HG03354 (cell line): Measurements from ENCODE around the gene SLC6A2.

ENCODE experiments used
- ATAC-seq: cut with Tn5 transposase; IDR thresholded peaks from one replicate; pipeline ENCODE4 v1.9.1; 2021; ENCODE audit warnings: mild to moderate bottlenecking; ENCODE audit not compliant: unreplicated experiment, poor library complexity, severe bottlenecking

Gene SLC6A2

DNA sequence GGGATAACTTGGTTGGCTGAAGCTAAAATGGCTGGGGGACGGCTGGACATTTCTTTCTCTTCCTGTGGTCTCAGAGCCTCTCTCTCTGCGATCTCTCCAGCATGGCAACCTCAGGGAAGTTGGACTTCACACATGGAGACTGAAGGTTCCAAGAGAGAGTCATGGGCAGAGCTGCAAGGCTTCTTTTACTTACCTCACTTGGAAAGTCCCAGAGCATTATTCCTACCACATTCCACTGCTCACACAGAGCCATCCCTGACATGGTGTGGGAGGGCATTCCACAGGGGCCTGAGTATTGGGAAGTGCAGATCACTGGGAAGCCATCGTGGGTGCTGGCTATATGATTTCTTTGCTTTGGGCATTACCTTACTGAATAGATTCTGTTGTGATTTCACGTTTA is 9.8 kb upstream of the SLC6A2 start:
- no peak for ATAC-seq

DNA sequence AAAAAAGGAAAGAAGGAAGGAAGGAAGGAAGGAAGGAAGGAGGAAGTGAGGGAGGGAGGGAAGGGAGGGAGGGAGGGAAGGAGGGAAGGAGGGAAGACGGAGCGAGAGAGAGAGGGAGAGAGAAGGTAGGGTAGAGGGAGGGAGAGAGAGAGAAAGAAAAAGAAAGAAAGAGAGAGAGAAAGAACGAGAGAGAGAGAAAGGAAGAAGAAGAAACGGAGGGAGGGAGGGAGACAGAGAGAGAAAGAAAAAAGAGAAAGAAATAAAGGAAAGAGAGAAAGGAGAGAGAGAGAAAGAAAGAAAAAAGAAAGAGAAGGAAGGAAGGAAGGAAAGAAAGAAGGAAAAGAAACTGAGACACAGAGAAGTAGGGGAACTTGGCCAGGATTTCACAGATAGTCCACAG is 8.4 kb upstream of the SLC6A2 start:
- no peak for ATAC-seq

DNA sequence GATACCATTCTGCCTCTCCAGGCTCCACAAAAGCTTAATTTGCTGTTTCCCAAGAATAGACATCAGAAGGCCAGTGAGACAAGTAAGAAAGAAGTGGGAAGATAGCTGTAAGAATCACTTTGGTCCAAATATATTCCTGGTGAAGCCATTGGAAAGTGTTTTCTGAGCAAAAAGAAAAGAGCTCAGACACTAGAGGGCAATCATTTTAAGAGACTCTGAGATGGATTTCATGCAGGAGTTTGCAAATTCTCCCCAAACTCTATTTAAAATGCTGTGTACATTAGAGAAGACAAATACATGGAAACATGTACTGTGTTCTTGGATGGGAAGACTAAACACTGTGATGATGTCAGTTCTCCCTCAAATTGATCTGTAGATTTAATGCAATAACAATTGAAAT is 8.0 kb upstream of the SLC6A2 start:
- ATAC-seq, result no peak

DNA sequence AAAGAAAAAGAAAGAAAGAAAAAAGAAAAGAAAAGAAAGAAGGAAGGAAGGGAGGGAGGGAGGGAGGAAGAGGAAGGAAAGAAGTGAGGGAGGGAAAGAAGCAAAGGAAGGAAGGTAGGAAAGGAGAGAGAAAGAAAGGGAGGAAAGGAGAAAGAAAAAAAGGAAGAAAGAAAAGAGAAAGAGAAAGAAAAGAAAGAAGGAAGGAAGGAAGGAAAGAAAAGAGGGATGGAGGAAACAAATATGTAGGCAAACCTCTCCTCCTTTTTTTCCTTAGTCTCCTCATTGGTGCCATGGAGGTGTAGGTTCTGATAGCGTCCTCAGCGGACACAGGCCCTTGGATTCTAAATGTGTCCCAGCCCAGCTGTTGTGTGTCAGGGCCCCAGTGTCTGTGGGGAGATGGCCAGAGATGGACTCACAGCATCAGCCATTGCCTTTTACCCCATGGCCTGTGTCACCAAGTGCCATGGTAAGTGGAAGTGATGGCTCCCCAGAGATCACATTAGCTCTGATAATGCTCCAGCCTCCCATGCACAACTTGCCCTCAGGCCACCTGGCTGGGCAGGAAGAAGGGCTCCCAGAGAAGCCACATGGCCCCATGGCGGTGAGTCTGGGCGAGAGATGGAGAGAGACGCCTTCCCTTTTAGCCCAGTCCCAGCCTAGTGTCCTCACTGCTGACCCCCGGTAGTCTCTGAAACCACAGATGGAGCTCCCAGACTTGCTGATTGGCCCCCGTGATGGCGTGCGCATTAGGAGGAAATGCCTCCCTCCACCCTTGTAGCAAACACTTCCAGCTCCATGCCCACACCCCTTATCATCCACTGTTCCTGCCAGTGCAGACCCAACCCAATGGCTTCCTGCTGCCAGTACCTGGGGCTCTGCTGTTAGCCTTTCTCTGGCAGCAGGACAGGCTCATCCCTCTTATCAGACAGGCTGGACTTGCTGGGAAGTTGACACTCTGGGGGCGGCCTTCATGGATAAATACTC is 3.7 kb upstream of the SLC6A2 start:
- no peak for ATAC-seq

DNA sequence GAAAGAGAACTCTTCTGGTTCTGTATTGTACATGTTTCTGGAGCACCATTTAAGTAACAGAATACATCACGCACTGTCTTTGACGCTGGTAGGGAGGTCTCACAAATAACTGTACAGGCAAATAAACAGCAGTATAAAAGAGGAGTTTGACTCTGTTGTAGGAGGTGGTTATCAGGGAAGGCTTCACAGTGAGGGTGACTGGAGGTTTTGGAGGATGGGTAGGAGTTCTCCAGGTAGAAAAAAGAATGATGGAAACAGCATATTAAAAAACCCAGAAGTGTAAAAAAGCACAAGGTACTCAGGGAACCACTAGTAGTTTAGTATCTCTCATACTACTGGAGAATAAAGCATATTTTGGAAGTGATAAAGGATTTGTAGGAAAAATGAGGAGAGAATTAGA is 2.7 kb upstream of the SLC6A2 start:
- no peak for ATAC-seq

DNA sequence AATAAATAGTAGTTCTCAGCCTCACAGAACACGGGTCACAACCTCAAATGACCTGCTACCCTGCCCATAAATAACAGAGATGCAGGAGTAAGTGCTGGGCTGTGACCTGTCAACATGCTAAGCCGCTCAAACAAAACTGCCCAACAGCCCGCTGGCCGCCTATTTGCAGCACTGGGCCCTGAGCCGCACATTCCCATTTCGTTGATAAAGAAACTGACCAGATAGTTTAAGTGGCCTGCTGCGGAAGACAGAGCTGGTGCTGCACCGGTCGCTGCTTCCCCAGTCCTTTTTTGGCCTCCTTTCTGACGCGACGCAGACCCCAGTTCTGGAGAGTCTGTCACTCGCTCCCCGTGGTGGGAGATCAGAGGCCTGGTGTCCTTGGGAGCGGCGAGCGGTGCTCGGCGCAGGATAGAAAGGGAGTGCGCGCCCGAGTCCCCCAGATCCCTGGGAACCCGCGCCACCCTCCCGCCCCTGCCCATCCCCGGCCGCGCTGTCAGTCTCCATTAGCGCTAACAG is 349 bp upstream of the SLC6A2 start:
- no peak for ATAC-seq

DNA sequence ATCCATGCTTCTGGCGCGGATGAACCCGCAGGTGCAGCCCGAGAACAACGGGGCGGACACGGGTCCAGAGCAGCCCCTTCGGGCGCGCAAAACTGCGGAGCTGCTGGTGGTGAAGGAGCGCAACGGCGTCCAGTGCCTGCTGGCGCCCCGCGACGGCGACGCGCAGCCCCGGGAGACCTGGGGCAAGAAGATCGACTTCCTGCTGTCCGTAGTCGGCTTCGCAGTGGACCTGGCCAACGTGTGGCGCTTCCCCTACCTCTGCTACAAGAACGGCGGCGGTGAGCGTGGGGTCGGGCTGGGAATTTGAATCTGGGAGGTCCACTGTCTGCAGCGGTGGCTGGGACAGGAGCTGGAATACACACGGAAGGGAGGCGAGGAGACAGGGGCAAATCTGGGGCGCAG is 904 bp downstream of the SLC6A2 start:
- no peak for ATAC-seq

DNA sequence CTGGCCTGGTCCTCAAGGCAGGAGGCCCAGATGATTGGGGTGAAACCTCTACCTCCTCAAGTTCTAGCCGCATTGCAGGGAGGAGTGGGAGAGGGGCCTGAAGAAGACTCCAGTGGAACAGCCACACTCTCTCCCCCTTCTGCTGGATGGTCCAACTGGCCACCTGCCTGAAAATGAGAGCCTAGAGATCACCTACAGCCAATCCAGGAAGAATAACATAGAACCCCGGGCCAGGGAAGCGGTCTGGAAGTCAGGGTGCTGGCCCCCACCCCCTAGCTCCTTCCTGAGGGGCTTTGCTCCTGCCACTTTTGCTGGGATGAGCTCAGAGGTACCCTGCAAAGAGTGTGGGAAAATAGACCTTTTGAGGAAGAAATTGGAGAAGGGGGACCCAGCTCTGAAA is 1.8 kb downstream of the SLC6A2 start:
- no peak for ATAC-seq

DNA sequence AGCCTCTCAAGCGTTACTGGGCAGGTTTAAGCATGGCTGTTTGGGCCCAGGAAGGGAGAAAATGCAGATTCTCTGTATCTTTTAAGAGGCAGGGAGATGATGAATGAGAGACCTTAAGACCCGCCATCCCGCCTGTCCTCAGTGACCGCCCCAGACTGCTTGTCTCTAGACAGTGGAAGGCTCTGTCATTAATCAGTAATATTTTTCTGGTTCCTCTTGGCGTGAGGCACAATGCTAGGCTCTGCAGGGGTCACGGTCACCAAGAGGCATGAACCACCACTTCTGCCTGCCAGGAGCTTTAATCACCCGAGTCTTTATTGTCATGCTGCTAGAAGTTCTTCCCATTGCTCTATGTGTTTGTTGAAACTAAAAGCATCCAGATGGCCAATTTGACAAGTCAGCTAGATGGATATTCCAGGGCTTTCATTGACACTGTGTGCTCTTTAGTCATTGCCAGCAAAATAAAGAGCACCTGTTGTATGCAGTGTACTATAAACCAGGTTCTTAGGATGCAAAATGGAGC is 3.2 kb downstream of the SLC6A2 start:
- no peak for ATAC-seq

DNA sequence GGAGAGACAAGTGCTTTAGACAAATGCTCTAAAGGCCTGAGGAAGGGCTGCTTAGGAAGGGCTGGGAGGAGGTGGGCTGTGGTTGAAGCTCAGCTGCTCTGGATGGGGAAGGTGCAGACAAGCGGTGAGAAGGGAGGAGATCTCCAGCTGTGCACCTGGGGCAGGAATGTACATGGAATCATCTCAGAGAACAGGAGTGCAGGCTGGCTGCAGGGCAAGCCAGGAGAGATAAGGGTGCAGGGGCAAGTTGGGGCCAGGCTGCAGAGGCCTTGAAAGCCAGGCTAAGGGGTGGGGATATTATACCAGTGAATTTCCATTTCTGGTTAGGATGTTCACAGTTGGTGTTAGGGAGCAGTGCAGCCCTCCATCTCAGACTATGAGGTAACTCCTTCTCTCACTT is 4.2 kb downstream of the SLC6A2 start:
- no peak for ATAC-seq

DNA sequence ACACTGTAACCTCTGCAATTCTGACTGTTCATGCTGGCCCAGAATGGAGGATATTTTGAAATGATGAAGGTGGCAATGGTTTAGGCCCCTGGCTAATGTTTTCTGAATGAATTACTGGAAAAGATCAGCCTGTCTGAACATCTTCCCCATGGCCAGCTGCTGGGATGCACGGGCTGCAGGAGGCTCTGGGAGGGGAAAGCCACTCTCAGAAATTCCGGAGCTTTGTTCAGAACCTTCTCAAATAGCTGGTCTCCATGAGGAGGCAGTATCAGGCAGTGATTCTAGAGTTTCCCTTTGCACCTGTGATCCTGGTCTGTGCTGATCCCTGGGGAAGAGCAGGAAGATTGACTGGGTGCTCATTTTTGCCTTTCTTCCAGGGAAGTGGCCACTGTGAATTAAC is 5.0 kb downstream of the SLC6A2 start:
- ATAC-seq, result no peak

DNA sequence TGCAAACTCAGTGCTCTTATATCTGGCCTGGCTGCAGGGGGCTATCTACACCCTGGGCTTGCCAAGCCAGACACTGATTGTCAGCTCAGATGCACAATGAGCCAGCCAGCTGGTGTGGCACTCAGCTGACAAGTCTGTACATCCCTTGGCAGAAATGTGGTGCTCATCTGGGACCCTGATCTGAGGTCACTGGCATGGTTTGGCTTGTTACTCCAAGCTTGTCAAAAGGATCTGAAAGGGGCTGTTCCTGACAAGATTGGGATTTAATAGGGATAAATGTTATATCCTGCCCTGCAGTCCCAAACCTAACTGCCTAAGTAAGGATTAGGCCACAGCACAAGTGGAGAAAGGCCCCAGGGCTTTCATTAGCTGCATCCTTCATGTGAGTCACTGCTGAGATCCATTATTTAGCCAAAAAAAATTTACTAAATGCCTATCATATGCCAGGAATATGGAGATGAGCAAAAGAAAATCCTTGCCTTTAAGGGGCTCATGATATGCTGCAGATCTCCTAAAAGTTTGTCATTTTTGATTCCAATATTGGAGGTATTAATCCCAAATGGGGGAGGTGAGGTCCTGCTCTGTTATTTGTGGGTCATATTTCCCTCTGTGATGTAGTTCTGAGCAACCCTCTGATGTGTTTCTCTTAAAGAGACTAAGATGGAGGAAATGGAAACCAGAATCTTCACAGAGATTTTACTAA is 6.3 kb downstream of the SLC6A2 start:
- no peak for ATAC-seq

DNA sequence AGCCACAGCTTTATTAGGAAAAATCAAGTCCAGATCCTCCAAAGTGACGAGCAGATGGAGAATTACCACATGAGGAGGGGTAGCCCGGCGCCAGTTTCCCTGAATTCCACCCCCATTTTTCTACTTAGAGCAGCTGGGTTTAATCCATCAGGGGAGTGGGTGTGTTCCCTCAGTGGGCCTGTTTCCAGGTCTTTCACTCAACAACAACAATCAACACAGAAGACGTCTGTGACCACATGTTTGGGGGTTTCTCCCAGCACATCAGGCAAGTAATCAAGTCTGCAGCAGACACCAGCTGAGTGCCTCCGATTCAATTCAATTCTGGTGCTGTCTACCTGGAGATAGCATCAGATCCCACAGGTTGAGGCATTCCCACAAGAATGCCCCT is 6.8 kb downstream of the SLC6A2 start:
- no peak for ATAC-seq

DNA sequence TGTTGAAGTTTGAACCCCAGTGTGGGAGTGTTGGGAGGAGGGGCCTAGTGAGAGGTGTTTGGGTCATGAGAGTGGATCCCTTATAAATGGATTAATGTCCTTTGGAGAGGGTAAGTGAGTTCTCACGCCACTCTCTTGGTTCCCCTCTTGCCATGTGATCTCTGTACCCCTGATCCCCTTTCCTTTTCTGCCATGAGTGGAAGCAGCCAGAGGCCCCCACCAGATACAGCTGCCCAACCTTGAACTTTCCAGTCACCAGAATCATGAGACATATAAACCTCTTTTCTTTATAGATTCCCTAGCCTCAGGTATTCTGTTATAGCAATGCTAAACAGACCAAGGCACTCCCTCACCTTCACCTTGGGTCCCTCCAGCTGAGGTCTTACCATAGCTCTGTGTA is 7.4 kb downstream of the SLC6A2 start:
- ATAC-seq, result no peak

DNA sequence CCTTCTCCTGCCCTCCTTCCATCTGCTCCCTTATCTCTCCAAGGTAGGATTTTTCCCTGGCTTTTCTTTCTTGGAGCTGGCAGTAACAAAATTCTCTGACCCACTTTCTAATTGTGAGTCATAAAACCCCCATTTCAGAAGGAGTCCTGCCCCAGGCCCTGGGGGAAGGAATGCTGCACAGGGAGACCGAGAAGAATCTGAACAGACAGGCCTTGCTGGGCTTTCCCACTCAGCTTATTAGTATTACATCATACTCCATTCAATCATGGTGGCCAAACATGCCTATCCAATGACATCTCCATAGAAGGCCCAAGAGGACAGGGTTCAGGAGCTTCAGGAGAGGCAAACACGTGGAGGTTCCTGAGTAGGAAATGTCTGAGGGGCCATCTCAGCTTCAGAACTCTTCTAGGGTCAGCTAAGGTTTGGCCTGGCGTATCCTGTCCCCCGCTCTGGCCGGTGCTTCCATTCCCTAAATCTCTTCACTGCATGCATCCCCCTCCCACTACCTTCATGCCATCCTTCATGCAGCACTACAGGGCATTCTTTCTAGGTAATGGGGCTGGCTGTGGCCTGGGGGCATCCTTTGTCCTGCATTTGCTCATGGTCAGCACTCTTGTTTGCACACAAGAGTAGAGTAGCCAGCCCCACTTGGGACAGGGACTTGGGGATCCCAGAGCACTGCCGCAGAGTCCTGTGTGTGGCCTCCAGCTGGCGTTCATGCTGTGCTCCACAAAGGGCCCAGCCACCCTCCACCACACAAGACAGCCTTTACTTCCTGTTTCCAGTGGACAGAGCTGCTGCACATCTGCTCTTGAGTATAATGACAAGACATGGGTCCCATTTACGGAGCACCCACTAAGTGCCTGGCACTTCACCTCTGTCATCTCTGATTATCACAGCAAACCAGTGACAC is 8.2 kb downstream of the SLC6A2 start:
- no peak for ATAC-seq

DNA sequence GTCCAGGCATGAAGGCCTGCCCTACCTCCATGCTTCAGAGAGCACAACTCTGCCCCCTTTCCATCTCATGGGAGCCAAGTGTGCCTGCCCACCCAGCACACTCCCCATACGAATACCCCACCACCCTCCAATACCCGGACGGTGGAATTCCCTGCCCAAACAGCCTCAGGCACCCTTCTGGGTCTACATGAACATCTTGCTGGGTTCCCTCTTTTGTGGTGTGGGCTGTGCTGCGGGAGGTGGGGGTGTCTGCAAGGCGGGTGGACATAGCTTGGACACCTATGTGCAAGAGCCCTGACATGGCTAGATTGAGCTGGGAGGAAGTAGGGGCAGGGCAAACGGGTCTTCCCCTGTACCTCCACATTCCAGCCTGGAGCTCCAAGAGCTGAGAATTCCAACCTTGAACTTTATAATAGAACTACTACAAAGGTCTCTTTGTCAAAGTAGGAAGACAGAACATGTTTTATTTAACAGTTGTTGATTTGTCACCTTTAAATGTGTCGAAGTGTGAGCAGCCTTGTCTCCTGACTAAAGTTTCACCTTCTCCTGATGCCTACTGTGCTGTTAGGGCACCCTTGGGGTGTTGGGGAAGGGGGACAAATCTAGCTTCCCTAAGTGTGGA is 9.1 kb downstream of the SLC6A2 start:
- no peak for ATAC-seq

DNA sequence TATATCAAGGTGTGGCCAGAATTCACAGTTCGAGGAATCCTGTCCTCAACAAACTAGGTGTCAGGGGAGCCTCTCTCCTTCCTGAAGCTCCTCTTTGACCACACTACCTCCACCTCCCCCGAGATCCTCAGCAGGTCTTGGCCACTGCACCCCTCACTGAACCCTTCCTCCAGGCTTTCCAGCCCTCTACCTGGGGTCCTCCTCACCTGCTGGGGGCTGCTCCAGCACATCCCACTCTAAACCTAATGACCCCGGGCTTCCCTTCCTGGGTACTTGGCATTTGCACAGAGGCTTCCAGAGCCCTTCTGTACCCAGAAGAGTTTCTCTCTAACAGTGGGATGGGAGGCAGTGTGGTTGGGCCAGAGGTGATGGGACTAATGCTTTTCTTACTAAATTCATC is 9.7 kb downstream of the SLC6A2 start:
- no peak for ATAC-seq

DNA sequence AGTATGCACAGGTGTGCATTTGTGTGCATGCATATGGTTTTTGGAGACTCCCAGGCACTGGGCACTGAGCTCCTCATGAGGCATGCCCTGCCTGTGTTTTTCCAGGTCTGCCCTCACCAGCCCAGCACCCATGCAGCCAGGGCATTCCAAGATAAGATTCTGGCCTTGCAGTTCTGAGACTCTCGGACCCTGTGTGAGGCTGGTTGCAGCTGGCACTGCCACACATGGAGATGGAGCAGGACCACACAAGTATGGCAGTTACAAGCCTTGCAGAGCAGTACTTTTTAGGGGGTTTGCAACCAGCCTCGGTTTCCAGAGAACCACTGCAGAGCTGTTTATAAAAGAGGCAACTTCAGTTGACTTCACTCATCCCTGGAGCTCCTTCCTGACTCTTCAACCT is 10.2 kb downstream of the SLC6A2 start:
- ATAC-seq, result no peak

DNA sequence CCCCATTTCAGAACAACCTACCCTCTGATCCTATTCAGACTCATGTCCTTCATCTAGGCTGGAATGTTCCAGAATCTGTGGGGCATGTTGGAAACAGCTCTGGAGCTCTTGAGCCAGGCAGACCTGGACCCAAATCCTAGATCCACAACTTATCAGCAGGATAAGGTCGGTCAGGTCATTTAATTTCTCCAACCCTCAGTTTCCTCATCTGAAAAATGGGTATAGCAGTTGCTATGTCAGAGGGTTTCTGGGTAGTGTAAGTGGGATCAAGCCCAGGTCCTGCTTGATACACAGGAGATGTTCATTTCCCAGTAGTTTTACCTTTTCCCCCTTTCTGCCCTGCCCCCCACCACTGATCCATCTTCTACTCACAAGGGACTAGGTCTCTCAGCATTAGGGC is 12.0 kb downstream of the SLC6A2 start:
- no peak for ATAC-seq
